Colonic mucosa (tissue), 4 donors: Measurements from ENCODE around the gene LEAP2. TPM values are rescaled to one million over a fixed set of nuclear protein-coding genes. Genes with fewer than 3 reads are reported as not detected.
A peak's percentile ranks its signal among the peaks of the same experiment; 100 is the strongest.

Experiments used
- DNase-seq: peaks from one replicate; pipeline ENCODE4 v3.0.0-alpha.2; 2020
- H3K27ac ChIP-seq: fragments of 200-600 bp; one replicate; pipeline ENCODE4 v1.8.0; 2021
- H3K27me3 ChIP-seq: fragments of 200-600 bp; one replicate; pipeline ENCODE4 v1.8.0; 2021
- H3K36me3 ChIP-seq: fragments of 200-600 bp; one replicate; pipeline ENCODE4 v1.8.0; 2021
- H3K4me1 ChIP-seq: fragments of 200-600 bp; one replicate; pipeline ENCODE4 v1.8.0; 2021; ENCODE audit warnings: mild to moderate bottlenecking
- H3K4me3 ChIP-seq: fragments of 200-600 bp; one replicate; pipeline ENCODE4 v1.8.0; 2021
- H3K9ac ChIP-seq, 2 donors: one replicate each; pipeline ENCODE4 v1.7.0; 2013; ENCODE audit warnings: control low read depth in 2 of 2, low read depth in 2 of 2, low read length in 2 of 2
- H3K9me3 ChIP-seq: fragments of 200-600 bp; one replicate; pipeline ENCODE4 v1.8.0; 2021
- intact Hi-C: fragments of 100-400 bp; cut with DNase I; formaldehyde crosslinking; loops from one replicate; pipeline ENCODE4 v1.14.1; 2022
- total RNA-seq, 2 donors: library from RNA; stranded (reverse); fragmentation: NEBNext Ultra II Directional in 1 of 2; extraction: Animal tissue kit (Norgen Biotek cat#: 25700) in 1 of 2; gene quantifications; one replicate each; pipeline ENCODE4 v1.2.1, GENCODE V29; 2021
- TF ChIP-seq, protein P1 (sequence below): fragments of 200-600 bp; IDR thresholded peaks from one replicate; pipeline ENCODE4 v1.8.0; 2022; ENCODE audit warnings: antibody characterized with exemption, mild to moderate bottlenecking
- donor health status: healthy.
- donor health status: DM: no; HTN: no; CAD: no.
- donor health status: DM: no; HTN: no; CAD: no.

Gene LEAP2
- total RNA-seq, 2 donors from 2014 or later: 3.6 to 7.7 TPM

DNA sequence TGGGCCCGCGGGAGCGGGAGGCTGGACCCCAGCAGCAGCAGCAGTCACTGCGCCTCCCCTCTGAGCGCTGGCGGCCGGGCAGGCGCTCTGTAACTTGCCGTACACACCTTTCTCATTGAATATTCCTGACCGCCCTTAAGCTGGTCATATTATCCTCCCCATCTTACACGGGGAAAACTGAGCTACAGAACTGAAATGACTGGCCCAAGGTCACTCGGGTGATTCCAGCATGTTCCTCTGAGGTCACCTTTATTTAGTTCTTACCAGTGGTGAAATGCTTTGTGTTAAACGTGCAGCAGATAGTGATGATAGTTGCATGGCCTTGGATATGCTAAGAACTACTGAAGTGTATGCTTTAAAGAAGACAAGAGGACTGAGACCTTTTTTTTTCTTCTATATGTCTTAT is 6.4 kb upstream of the LEAP2 start:
- H3K27ac ChIP-seq: peak overlapping the region; percentile 83
- peak overlapping the region; percentile 70 to 94 for H3K9ac ChIP-seq
- H3K4me1 ChIP-seq: peaks cover 7% of the 10 kb centered on the region
- no peaks in the 10 kb centered on the region for H3K27me3 ChIP-seq
- peak overlapping the region; percentile 72 for H3K4me3 ChIP-seq
- TF ChIP-seq, protein P1, sequence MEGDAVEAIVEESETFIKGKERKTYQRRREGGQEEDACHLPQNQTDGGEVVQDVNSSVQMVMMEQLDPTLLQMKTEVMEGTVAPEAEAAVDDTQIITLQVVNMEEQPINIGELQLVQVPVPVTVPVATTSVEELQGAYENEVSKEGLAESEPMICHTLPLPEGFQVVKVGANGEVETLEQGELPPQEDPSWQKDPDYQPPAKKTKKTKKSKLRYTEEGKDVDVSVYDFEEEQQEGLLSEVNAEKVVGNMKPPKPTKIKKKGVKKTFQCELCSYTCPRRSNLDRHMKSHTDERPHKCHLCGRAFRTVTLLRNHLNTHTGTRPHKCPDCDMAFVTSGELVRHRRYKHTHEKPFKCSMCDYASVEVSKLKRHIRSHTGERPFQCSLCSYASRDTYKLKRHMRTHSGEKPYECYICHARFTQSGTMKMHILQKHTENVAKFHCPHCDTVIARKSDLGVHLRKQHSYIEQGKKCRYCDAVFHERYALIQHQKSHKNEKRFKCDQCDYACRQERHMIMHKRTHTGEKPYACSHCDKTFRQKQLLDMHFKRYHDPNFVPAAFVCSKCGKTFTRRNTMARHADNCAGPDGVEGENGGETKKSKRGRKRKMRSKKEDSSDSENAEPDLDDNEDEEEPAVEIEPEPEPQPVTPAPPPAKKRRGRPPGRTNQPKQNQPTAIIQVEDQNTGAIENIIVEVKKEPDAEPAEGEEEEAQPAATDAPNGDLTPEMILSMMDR: no peak
- intact Hi-C loops: loop anchor here (5.0 kb wide), 1 partner anchor 35 kb away; the partner anchor contains the start of gene SHROOM1
- H3K36me3 ChIP-seq: no peaks in the 10 kb centered on the region
- no peaks in the 10 kb centered on the region for H3K9me3 ChIP-seq
- DNase-seq: no peak

DNA sequence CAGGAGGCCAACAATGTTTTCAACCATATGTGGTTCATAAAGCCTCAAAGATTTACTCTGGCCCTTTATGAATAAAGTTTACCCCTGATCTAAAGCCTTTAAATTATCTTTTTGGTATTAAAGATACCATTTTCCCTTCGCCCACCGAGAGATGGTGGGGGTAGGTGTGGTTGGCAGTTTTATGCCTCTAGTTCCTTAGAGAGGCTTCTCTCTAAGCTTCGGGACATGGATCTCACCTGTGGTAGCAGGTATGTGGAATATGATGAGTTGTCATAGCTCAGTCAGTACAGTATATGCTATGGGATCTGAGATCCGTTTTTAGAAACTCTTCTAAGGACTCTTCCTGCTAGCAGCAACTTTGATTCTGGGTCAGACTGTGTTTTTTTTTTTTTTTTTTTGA is 4.7 kb upstream of the LEAP2 start:
- Histone ChIP-seq H3K36me3 (no peaks in the 10 kb centered on the region), H3K27me3 (no peaks in the 10 kb centered on the region), H3K27ac (no peak overlapping the region), H3K9me3 (no peaks in the 10 kb centered on the region), H3K4me1 (peaks cover 7% of the 10 kb centered on the region), H3K4me3 (no peak overlapping the region), H3K9ac (no peak overlapping the region)
- DNase-seq: no peak
- TF ChIP-seq, protein P1: no peak
- intact Hi-C loops: loop anchor here (5.0 kb wide), 1 partner anchor 36 kb away; the partner anchor contains the start of gene SHROOM1

DNA sequence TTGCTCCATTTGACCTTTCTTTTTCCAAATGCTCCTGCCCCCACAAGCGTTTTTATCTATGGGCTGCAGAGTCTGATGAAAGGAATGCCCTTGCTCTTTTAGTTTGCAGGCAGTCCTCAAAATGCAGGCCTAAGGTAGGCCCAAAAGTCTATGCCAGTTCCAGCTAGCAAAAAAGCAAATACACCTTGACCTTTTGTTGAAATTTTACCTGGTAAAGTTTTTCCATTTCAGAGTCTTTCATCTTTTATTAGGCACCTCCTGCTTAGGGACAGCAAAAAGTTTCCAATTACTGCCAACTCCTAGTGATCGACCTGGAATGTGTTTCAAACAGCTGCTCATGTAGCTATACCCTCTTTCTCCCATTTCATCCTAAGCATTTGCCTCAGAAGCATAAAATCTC is 2.7 kb upstream of the LEAP2 start:
- intact Hi-C loops: no loop called here
- no peaks in the 10 kb centered on the region for H3K36me3 ChIP-seq

DNA sequence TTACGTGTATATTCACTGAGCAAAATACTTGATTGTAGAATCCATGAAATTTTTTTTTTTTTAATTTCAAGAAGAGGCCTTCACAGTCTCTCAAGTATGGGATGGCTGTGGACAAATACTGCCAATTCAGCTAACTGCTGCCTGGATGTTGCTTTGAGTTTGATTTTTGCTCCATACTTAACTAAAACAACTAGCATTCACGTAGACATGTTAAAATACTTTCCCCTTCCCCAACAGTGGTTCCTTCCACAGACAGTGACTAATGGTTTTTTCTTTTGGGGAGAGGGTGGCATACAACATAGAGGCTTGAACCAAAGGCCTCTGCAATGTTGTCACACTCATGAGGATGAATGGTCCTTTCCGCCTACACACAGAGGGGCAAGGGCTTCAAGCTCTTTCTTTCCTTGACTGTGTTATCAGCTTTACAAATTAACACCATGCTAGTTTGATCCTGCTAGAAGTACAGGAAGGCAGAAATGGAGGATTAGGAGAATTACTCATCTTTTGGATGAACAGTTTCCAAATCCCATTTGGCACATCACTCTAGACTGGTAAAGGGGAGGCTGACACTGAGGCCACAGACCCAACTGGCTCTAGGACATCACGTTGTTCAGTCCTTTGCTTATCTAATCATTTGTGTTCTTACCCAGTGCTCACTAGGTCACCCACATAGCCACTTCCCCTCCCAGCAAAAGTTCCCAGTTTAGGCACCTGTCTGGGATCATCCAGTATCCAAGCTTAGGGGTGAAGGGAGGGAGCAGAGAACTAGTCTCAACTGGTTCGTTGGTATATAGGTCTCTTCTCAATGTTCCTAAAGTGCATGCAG is 1.8 kb upstream of the LEAP2 start:
- TF ChIP-seq, protein P1: no peak
- no peak overlapping the region for H3K9ac ChIP-seq
- no peaks in the 10 kb centered on the region for H3K9me3 ChIP-seq
- H3K4me3 ChIP-seq: no peak overlapping the region
- intact Hi-C loops: no loop called here
- H3K36me3 ChIP-seq: no peaks in the 10 kb centered on the region
- peaks cover 7% of the 10 kb centered on the region for H3K4me1 ChIP-seq
- DNase-seq: no peak
- no peaks in the 10 kb centered on the region for H3K27me3 ChIP-seq
- no peak overlapping the region for H3K27ac ChIP-seq

More for the DNA sequence above, 2.7 kb upstream of the LEAP2 start:
- TF ChIP-seq, protein P1: no peak
- Histone ChIP-seq H3K9me3 (no peaks in the 10 kb centered on the region), H3K4me3 (no peak overlapping the region), H3K9ac (no peak overlapping the region), H3K27me3 (no peaks in the 10 kb centered on the region), H3K4me1 (peaks cover 7% of the 10 kb centered on the region), H3K27ac (no peak overlapping the region)
- no peak for DNase-seq

DNA sequence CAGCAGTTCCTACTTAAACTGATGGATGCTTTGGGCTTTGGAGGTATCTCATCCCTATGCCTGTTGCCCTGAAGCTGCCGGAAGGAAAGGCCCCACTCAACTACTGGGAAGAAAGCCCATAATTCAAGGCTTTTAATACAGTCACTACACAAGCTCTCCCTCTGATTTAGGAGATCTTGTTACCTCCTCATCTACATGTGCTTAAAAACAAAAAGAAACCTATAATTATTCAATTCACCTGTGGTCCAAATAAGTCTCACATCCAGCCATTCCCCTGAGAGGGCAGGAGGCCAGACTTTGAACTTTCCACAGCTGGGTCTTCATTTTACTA is 715 bp upstream of the LEAP2 start:
- intact Hi-C loops: no loop called here
- no peaks in the 10 kb centered on the region for H3K9me3 ChIP-seq
- no peak overlapping the region for H3K9ac ChIP-seq
- peak overlapping the region; percentile 51 for H3K27ac ChIP-seq
- no peak for DNase-seq
- no peak overlapping the region for H3K4me3 ChIP-seq
- H3K36me3 ChIP-seq: no peaks in the 10 kb centered on the region
- no peaks in the 10 kb centered on the region for H3K27me3 ChIP-seq
- TF ChIP-seq, protein P1: no peak
- H3K4me1 ChIP-seq: peaks cover 2% of the 10 kb centered on the region
